Kidney epithelial cell (primary cell): Measurements from ENCODE around the gene NPDC1. TPM values are rescaled to one million over a fixed set of nuclear protein-coding genes. Genes with fewer than 3 reads are reported as not detected.

Experiments
- DNase-seq: peaks from one replicate; pipeline ENCODE4 v3.0.0-alpha.2; 2010; ENCODE audit warnings: low read depth
- H3K27me3 ChIP-seq: 2 replicates; pipeline ENCODE4 v1.6.0; 2011; ENCODE audit warnings: low read length; ENCODE audit not compliant: control insufficient read depth, insufficient read depth
- H3K36me3 ChIP-seq: 2 replicates; pipeline ENCODE4 v1.5.1; 2011; ENCODE audit warnings: low read length; ENCODE audit not compliant: control insufficient read depth, insufficient read depth
- H3K4me3 ChIP-seq: 2 replicates; pipeline ENCODE4 v1.5.1; 2011; ENCODE audit warnings: low read depth, mild to moderate bottlenecking, control low read depth, low read length
- CTCF ChIP-seq: IDR thresholded peaks from 2 replicates; pipeline ENCODE4 v1.5.1; 2011; ENCODE audit warnings: mild to moderate bottlenecking, moderate library complexity, low read length, control low read depth, inconsistent platforms; ENCODE audit not compliant: insufficient read depth, poor library complexity, severe bottlenecking
- total RNA-seq: library from RNA; depleted of rRNA; stranded (reverse); fragments of >200 nt; gene quantifications from 2 replicates; pipeline ENCODE4 v1.2.3, GENCODE V29; 2015

Gene NPDC1
- total RNA-seq, 1 donor from 2014 or later = 58.3 TPM

DNA sequence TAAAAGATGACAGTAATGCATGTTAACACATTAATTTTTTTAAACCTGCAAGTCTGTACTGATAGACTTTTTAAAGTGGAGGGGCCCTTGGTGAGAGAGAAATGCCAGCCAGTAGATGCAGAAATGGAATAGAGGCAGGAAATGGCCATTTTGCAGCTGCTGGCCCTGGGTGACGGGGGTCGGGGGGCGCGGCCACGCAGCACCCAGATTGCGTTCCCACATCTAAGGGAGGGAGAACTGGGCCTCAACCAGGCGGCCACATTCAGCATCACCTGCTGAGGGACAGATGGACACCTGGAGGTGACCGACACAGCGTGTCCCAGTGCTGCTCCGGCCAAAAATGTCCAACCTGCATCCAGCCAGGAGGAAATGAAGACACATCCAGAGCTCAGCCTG, 43.3 kb downstream of the NPDC1 start:
- no peak for TF ChIP-seq CTCF
- DNase-seq = no peak
- Histone ChIP-seq H3K4me3 (no peak overlapping the region), H3K36me3 (no peaks in the 10 kb centered on the region), H3K27me3 (no peaks in the 10 kb centered on the region)

- DNase-seq = no peak
- TF ChIP-seq CTCF = no peak
- H3K4me3 ChIP-seq = no peak overlapping the region
- H3K36me3 ChIP-seq = no peaks in the 10 kb centered on the region
- H3K27me3 ChIP-seq = no peaks in the 10 kb centered on the region
These were observed 43.9 kb downstream of the NPDC1 start for GRCh38 chr9:137001857-137002645.

DNA sequence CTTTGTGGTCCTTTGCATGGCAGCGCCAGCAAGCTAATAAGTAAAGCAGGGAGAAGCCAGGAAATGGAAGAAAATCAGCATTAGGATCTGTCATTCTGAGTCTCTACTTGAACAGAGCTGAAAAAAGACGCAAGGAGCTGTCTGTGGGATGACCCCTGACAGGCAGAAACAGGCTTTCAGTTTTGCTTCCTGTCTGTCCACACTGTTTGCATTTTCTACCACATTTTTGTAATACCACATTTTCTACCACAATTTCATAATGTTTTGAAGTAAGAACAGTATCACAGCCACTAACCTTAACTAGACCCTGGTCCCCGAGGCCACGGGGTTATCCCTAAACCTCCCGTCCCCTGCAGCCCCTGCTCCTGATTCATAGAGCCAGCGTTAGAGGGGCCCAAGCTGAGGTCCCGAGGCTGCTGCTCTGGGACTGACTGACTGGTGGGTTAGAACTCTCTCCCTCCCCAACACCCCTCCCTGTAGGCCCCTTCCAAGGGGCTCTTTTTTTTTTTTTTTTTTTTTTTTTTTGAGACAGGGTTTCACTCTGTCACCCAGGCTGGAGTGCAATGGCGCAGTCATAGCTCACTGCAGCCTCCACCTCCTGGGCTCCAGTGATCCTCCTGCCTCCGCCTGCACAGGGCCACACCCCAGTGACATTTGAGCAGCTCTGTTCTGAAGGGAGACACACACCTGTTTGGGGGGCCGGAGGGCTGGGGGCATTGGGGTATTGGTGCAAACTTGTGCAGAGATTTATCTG, 45.6 kb downstream of the NPDC1 start:
- Histone ChIP-seq H3K4me3 (no peak overlapping the region), H3K27me3 (no peaks in the 10 kb centered on the region), H3K36me3 (no peaks in the 10 kb centered on the region)
- DNase-seq = no peak
- TF ChIP-seq CTCF = no peak

- DNase-seq = no peak
- peak; percentile 17 for TF ChIP-seq CTCF
These were observed 48.1 kb downstream of the NPDC1 start for GRCh38 chr9:136997830-136998234.

GRCh38 chr9:136997371-136997770, 48.6 kb downstream of the NPDC1 start:
- Histone ChIP-seq H3K4me3 (no peak overlapping the region), H3K36me3 (no peaks in the 10 kb centered on the region), H3K27me3 (no peaks in the 10 kb centered on the region)
- no peak for TF ChIP-seq CTCF
- DNase-seq = no peak

More at GRCh38 chr9:136997830-136998234, 48.1 kb downstream of the NPDC1 start:
- Histone ChIP-seq H3K27me3 (no peaks in the 10 kb centered on the region), H3K36me3 (no peaks in the 10 kb centered on the region), H3K4me3 (no peak overlapping the region)
